HepG2 (cell line): ENCODE measurements around the gene ZNF101. TPM values are rescaled to one million over a fixed set of nuclear protein-coding genes. Genes with fewer than 3 reads are reported as not detected.

ENCODE experiments used
- ATF7 ChIP-seq, 2 experiments: fragments of 450-650 bp in 1 of 2; sonication (generic) in 1 of 2; formaldehyde crosslinking in 1 of 2; IDR thresholded peaks; 2 replicates each; pipeline versions ENCODE4 v1.4.0 to v1.6.1; 2016 to 2020; ENCODE audit warnings: antibody characterized with exemption in 1 of 2, mild to moderate bottlenecking in 1 of 2, missing genetic modification reagents in 1 of 2
- DDIT3 ChIP-seq: sonication (generic); formaldehyde crosslinking; IDR thresholded peaks from 2 replicates; pipeline ENCODE4 v1.4.0; 2020; ENCODE audit warnings: mild to moderate bottlenecking, missing genetic modification reagents
- FOXP1 ChIP-seq, 2 experiments: fragments of 450-650 bp in 1 of 2; IDR thresholded peaks; 2 replicates each; pipeline ENCODE4 v1.6.1; 2017 to 2018; ENCODE audit warnings: antibody characterized with exemption in 1 of 2
- GRHL1 ChIP-seq: sonication (generic); formaldehyde crosslinking; conservative IDR thresholded peaks from 2 replicates; pipeline ENCODE4 v1.8.0; 2022; ENCODE audit warnings: missing genetic modification reagents
- MLXIP ChIP-seq: sonication (generic); formaldehyde crosslinking; IDR thresholded peaks from 2 replicates; pipeline ENCODE4 v1.9.0; 2021; ENCODE audit warnings: missing genetic modification reagents, borderline replicate concordance
- NAIF1 ChIP-seq: sonication (generic); formaldehyde crosslinking; IDR thresholded peaks from 2 replicates; pipeline ENCODE4 v1.5.0; 2020; ENCODE audit warnings: mild to moderate bottlenecking, missing genetic modification reagents, borderline replicate concordance
- NKX3-1 ChIP-seq: sonication (generic); formaldehyde crosslinking; IDR thresholded peaks from 2 replicates; pipeline ENCODE4 v1.5.0; 2020; ENCODE audit warnings: missing genetic modification reagents
- NR2F2 ChIP-seq: IDR thresholded peaks from 2 replicates; pipeline ENCODE4 v1.6.1; 2012; ENCODE audit warnings: low read depth, inconsistent platforms, borderline replicate concordance
- PCBP2 ChIP-seq: fragments of 200-400 bp; formaldehyde crosslinking; optimal IDR thresholded peaks from 2 replicates; pipeline ENCODE3; 2018; ENCODE audit warnings: low read length, low read depth; ENCODE audit not compliant: poor library complexity, severe bottlenecking
- PREB ChIP-seq: sonication (generic); formaldehyde crosslinking; IDR thresholded peaks from 2 replicates; pipeline ENCODE4 v1.4.0; 2020; ENCODE audit warnings: missing genetic modification reagents
- TAF1 ChIP-seq: sonication (generic); formaldehyde crosslinking; IDR thresholded peaks from 2 replicates; pipeline ENCODE4 v1.4.0; 2020; ENCODE audit warnings: missing genetic modification reagents
- U2AF2 ChIP-seq: fragments of 200-400 bp; formaldehyde crosslinking; IDR thresholded peaks from 2 replicates; pipeline ENCODE4 v1.6.1; 2017; ENCODE audit warnings: low read depth, mild to moderate bottlenecking, low read length
- ZBTB7B ChIP-seq: sonication (generic); formaldehyde crosslinking; IDR thresholded peaks from 2 replicates; pipeline ENCODE4 v1.4.0; 2020; ENCODE audit warnings: missing genetic modification reagents
- ZNF367 ChIP-seq: sonication (generic); formaldehyde crosslinking; IDR thresholded peaks from 2 replicates; pipeline ENCODE4 v1.4.0; 2020; ENCODE audit warnings: missing genetic modification reagents, borderline replicate concordance
- ZNF605 ChIP-seq: sonication (generic); formaldehyde crosslinking; IDR thresholded peaks from 2 replicates; pipeline ENCODE4 v1.8.0; 2022; ENCODE audit warnings: mild to moderate bottlenecking, missing genetic modification reagents
- ZNF672 ChIP-seq: sonication (generic); formaldehyde crosslinking; IDR thresholded peaks from 2 replicates; pipeline ENCODE4 v1.8.1; 2022; ENCODE audit warnings: missing genetic modification reagents
- ZNF788 ChIP-seq: sonication (generic); formaldehyde crosslinking; IDR thresholded peaks from 2 replicates; pipeline ENCODE4 v1.5.0; 2020; ENCODE audit warnings: mild to moderate bottlenecking, missing genetic modification reagents, borderline replicate concordance
- polyA plus RNA-seq, 8 experiments: library from polyadenylated mRNA; depleted of rRNA in 3 of 8; stranded (reverse) in 7 of 8; unstranded in 1 of 8; fragments of >200 nt; fragmentation: Illumina TruSeq in 4 of 8; extraction: Trizol in 4 of 8; gene quantifications; 2 replicates each; pipeline versions ENCODE4 v1.2.1 to v1.2.3, GENCODE V29; 2011 to 2016; ENCODE audit warnings: low read depth in 4 of 8, missing spikeins in 1 of 8, mixed read lengths in 1 of 8; ENCODE audit not compliant: insufficient read depth in 1 of 8
- total RNA-seq, 5 experiments: library from RNA; depleted of rRNA; stranded (reverse); fragments of >200 nt; fragmentation: Illumina TruSeq; extraction: Trizol; gene quantifications; 2 replicates each; pipeline ENCODE4 v1.2.3, GENCODE V29; 2016; ENCODE audit warnings: low read depth in 1 of 5
- TF ChIP-seq, protein P1 (sequence below): IDR thresholded peaks from 2 replicates; pipeline ENCODE4 v1.6.1; 2016; ENCODE audit warnings: missing biosample characterization, missing genetic modification reagents, low read depth

Gene ZNF101
- total and polyA plus RNA-seq, 2 of the 13 experiments (the other 11 are each of a cell fraction or from before 2014, with no cell fraction given) = 12.9 to 28.9 TPM

GRCh38 chr19:19732579-19733501, 64.2 kb downstream of the ZNF101 start, which contains the start of gene ZNF14 (continued):
- TF ChIP-seq MLXIP (CRISPR knock-in tag) (no peak), PREB (CRISPR knock-in tag) (no peak), NKX3-1 (CRISPR knock-in tag) (peak; percentile 54; the same call in 1 of the 2 replicates), ATF7 (IDR thresholded peaks at IDR 0.05) (no peak), ATF7 (CRISPR knock-in tag; IDR thresholded peaks at IDR 0.05) (no peak), NAIF1 (CRISPR knock-in tag) (no peak), ZNF788 (peak; percentile 62; the same call in 1 of the 2 replicates), TAF1 (CRISPR knock-in tag) (peak; percentile 89), DDIT3 (CRISPR knock-in tag) (no peak), ZBTB7B (no peak), NR2F2 (no peak), ZNF672 (CRISPR knock-in tag) (no peak), GRHL1 (CRISPR knock-in tag) (no peak), PCBP2 (no peak), ZNF605 (peak; percentile 49; the same call in 1 of the 2 replicates), U2AF2 (no peak), FOXP1 (IDR thresholded peaks at IDR 0.05) (no peak), FOXP1 (CRISPR knock-in tag; IDR thresholded peaks at IDR 0.05) (no peak), ZNF367 (CRISPR knock-in tag) (no peak)
- TF ChIP-seq, protein P1, sequence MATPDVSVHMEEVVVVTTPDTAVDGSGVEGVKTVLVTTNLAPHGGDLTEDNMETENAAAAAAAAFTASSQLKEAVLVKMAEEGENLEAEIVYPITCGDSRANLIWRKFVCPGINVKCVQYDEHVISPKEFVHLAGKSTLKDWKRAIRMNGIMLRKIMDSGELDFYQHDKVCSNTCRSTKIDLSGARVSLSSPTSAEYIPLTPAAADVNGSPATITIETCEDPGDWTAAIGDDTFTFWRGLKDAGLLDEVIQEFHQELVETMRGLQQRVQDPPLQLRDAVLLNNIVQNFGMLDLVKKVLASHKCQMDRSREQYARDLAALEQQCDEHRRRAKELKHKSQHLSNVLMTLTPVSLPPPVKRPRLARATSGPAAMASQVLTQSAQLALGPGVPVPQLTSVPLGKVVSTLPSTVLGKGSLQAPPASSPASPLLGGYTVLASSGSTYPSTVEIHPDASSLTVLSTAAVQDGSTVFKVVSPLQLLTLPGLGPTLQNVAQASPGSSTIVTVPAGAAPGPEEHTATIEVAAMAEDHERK (CRISPR knock-in tag) = no peak
